ENCODE results near the gene KYAT1. TPM values are rescaled to one million over a fixed set of nuclear protein-coding genes. Genes with fewer than 3 reads are reported as not detected.
"Not testable (repeated sequence)": the region's sequence is repeated elsewhere in the genome, so short reads cannot be mapped to it uniquely, and the experiment has no call there.

The KYAT1 gene
- total RNA-seq, 1 experiment from 2014 or later = 12.7 TPM

DNA sequence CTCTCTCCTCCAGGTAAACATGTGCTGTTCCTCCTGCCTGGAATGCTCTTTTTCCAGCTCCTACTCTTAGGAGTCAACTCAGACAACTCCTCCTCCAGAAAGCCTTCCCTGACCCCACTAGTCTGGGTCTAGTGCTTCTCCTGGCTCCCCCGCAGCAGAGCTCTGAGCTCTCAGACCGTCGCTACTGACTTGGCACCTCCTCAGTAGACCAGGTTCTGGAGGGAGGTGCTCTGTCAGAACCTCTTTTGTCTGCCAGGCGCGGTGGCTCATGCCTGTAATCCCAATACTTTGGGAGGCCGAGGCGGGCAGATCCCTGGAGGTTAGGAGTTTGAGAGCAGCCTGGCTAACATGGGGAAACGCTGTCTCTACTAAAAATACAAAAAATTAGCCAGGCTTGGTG lies 3.6 kb upstream of the KYAT1 start:
- no peak for DNase-seq (ENCODE audit: low read depth)

DNA sequence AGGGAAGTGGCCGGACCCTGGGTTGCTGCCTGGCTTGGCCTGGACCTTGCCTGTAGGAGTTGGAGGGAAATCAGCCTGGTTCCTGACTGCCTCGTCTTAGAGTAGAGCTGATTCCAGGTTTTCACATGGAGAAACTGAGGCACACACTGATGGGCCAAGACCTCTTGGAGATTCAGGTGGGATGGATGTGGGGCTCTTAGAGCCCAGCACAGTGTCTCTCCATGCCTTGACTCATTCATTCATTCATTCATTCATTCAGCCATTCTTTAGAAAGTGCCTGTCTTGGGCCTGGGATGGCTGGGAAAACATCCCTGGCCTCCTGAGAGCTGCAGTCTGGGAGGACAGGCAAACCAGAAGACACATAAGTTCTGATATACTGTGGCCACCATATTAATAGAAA lies 2.4 kb upstream of the KYAT1 start:
- DNase-seq (ENCODE audit: low read depth) = no peak

DNA sequence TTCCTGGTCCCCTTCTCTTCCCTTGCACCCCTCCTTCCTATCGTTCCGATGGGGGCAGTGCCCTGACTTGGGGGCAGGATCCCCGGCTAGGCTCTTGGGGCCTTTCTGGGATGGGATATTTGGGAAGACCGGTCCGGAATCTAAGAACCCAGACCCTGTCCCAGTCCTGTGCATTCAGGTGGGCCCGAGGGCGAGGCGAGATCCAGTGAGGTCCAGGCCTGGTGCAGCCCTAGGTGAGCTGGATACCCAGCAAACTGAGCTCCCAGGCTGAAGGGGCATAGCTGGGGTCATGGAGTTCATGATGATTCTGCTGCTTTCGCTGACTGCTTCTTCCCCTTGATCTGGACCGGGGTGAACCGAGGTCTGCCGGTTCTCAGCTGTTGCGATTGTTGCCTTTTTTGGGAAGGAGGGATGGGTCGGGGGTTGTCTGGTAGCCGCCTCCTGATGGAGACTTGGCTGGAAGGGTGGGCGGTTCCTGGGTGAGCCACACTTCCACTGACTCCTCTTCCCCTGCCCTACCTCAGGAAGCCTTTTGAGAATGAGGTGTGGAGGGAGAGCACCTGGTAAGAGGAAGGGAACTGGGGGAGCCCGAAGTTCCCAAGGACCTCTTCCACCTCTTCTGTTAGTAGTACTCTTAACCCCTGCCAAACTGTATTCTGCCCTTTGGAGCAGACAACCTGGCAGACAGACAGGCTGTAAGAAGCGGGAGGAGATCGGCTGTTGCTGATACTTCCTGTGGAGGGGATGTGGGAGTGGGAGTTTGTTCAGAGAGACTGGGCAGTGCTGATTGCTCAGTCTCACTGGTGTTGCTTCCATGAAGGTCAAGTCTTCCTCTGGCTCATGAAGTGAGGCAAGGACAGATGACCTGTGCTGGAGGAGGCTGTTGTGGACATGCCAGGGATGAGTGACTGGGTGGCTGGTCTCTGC lies 1.2 kb upstream of the KYAT1 start:
- DNase-seq (ENCODE audit: low read depth) = peak; percentile 38

DNA sequence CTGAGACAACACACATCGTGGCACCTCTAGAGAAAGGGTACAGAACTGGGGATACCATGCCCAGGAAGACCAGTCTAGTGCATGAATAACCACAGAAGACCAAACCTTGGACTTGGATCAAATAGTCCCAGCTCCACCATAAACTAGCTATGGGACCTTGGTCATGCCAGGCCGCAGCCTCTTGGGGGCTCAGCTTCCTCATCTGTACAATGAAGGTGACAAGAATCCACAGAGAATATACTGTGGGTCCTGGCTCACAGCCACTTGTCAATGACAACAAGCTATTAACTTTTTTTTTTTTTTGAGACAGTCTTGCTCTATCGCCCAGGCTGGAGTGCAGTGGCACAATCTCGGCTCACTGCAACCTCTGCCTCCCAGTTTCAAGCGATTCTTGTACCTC lies 3.9 kb downstream of the KYAT1 start:
- DNase-seq (ENCODE audit: low read depth) = no peak

DNA sequence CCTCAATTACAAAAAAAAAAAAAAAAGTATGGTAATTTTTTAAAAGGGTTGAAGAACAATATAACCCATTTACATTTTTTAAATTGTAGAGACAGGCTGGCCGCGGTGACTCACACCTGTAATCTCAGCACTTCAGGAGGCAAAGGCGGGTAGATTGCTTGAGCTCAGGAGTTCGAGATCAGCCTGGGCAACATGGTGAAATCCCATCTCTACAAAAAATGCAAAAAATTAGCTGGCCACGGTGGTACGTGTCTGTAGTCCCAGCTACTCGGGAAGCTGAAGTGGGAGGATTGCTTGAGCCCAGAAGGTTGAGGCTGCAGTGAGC lies 10.8 kb downstream of the KYAT1 start:
- not testable (repeated sequence) for DNase-seq (ENCODE audit: low read depth)

DNA sequence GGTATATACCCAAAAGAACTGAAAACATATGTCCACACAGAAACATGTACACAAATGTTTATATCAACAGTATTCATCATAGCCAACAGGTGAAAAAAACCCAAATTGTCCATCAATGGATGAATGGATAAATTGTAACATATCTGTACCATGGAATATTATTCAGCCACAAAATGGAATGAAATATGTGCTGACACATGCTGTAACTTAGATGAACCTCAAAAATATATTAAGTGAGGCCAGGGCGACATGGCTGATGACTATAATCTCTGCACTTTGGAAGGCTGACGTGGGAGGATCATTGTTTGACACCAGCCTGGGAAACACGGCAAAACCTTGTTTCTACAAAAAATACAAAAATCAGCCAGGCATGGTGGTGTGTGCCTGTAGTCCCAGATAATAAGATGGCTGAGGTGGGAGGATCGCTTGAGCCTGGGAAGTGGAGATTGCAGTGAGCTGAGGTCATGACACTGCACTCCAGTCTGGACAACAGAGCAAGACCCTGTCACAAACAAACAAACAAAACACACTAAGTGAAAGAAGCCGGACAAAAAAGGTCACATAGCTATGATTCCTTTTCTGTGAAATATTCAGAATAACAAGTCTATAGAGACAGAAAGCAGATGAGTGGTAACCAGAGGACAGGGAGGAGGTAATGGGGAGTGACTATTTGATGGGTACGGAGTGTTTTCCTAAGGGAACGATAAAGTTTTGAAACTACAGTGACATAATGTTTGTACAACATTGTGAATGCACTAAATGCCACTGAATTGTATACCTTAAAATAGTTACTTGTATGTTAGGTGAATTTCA lies 11.4 kb downstream of the KYAT1 start:
- no peak for DNase-seq (ENCODE audit: low read depth)

DNA sequence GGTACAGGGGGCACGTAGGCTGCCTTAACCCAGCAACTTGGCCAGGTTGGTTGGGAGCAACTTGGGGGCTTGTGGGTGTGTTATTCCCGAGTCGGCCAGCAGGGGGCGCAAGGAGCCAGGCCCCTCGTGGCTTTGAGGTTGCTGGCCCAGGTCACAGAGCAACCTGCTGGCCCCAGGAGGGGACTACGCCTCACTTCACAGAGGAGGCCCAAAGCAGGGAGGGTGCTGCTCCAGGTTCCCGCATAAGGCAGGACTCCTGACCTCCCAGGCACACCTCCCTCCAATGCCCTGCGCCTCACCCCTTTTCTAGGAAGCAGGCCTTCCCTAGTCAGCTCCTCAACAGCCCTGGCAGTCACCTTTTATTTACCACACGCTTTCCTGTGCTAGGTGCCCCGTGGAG lies 18.1 kb downstream of the KYAT1 start:
- peak; percentile 66 for DNase-seq (ENCODE audit: low read depth)

DNA sequence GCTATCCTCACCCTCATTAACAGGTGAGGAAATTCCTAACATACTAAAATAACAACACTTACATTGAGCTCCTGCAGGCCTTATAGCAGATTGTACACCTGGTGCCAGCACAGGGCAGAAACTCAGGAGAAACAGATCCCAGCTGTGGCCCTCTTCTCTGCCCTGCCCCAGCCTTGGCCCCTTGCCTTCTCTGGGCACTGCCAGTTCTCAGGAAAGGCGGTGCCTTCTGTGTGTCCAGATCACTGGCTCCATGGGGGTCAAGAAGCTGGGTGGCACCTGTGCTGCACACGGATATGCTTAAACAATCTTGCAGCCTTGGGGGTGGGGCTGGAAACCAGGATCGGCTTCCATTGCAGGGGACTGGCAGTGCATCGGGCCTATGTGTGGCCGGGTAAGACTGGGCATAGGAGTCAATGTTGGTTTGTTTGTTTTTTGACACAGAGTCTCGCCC lies 19.3 kb downstream of the KYAT1 start:
- no peak for DNase-seq (ENCODE audit: low read depth)

DNA sequence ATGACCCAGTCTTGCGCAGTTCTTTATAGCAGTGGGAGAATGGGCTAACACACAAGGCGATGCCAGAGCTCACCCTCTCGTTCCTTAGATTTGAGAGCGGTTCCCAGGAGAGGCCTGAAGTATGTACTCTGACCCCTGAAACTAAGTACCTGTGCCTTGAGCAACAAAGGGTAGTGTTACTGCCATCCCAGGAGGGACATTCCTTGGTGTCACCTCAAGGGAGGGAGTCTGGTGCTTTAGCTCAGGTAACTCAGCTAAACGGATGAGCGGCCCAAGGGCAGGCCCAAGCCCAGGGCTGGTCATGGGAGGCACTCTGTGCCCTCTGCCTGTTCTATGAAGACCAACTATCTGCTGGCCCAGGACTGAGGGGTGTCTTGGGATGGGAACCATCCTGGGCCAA lies 20.2 kb downstream of the KYAT1 start:
- no peak for DNase-seq (ENCODE audit: low read depth)

DNA sequence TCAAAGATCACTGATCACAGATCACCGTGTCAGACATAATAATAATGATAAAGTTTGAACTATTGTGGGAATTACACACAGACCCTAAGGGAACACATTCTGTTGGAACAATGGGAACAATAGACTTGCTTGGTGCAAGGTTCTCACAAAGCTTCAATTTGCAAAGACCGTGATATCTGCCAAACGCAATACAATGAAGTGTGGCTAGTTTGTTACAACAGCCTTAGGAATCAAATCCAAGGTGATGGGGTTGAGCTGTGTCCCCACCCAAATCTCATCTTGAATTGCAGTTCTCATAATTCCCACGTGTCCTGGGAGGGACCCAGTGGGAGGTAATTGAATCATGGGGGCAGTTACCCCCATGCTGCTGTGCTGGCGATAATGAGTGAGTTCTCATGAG lies 20.8 kb downstream of the KYAT1 start:
- DNase-seq (ENCODE audit: low read depth) = no peak

DNA sequence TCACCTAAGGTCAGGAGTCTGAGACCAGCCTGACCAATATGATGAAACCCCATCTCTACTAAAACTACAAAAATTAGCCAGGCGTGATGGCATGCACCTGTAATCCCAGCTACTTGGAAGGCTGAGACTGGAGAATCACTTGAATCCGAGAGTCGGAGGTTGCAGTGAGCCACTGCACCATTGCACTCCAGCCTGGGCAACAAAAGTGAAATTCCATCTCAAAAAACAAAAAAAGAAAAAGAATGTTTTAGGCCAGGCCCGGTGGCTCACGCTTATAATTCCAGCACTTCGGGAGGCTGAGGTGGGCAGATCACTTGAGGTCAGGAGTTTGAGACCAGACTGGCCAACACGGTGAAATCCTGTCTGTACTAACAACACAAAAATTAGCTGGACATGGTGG lies 23.3 kb downstream of the KYAT1 start:
- DNase-seq (ENCODE audit: low read depth) = not testable (repeated sequence)

DNA sequence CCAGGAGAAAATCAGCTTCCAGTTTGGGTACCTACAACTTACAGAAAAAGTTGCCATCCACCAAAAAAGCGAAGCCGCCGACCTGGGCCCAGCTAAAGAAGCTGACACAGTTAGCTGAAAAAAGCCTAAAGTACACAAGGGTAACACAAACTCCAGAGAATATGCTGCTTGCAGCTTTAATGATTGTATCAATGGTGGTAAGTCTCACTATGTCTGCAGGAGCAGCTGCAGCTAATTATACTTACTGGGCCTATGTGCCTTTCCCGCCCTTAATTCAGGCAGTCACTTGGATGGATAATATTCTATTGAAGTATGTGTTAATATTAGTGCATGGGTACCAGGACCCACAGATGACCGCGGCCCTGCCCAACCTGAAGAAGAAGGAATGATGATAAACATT lies 27.3 kb downstream of the KYAT1 start:
- not testable (repeated sequence) for DNase-seq (ENCODE audit: low read depth)

DNA sequence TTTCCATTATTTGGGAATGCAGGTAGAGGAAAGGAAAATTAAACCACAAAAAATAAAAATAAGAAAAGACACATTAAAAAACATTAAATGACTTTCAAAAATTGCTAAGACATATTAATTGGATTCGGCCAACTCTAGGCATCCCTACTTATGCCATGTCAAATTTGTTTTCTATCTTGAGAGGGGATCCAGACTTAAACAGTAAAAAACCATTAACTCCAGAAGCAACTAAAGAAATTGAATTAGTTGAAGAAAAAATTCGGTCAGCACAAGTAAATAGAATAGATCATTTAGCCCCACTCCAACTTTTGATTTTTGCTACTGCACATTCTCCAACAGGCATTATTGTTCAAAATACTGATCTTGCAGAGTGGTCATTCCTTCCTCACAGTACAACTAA lies 29.1 kb downstream of the KYAT1 start:
- DNase-seq (ENCODE audit: low read depth) = not testable (repeated sequence)

DNA sequence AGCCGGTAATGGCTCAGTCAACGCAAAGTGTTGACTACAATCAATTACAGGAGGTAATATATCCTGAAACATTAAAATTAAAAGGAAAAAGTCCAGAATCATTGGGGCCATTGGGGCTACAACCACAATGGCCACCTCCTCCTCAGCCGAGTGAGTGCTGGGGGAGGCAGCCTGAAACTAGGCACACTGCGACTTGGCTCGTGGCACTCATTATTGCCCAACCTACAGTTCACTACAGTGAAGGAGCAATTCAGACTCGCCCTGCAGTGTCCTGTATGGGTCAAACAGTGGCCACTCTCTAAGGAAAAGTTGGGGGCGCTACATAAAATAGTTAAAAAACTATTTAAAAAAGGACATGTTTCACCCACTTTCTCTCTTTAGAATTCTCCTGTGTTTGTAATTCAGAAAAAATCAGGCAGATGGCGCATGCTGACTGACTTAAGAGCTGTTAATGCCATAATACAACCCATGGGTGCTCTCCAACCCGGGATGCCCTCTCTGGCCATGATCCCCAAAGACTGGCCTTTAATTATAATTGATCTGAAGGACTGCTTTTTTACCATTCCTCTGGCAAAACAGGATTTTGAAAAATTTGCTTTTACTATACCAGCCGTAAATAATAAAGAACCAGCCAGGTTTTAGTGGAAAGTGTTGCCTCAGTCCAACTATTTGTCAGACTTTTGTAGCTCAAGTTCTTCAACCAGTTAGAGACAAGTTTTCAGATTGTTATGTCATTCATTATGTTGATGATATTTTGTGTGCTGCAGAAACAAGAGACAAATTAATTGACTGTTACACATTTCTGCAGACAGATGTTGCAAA lies 29.8 kb downstream of the KYAT1 start:
- DNase-seq (ENCODE audit: low read depth) = peak; percentile 51

DNA sequence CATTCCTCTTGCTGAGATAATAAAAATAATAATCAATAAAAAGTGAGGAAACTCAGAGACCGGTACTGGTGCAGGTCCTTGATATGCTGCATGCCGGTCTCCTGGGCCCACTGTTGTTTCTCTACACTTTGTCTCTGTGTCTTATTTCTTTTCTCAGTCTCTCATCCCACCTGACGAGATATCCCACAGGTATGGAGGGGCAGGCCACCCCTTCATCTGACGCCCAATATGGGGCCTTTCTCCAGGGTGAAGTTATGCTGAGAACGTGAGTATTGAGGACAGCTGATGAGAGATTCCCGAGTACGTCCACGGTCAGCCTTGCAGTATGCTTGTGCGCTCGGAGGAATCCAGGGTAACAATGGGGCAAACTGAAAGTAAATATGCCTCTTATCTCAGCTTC lies 30.7 kb downstream of the KYAT1 start:
- not testable (repeated sequence) for DNase-seq (ENCODE audit: low read depth)

DNA sequence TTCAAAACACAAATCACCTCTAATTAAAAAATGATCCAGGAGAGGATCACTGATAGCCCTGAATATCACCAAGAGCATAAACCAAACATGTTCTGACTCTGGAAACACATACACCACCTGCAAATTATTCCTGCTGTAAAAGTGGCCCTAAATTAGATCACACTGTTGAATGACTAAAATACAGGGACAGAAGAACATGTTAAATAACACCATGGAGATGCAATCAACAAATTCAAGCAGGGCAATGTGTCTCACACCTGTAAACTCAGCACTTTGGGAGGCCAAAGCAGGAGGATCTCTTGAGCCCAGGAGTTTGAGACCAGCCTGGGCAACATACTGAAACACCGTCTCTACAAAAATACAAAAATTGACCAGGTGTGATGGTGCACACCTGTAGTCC lies 33.9 kb downstream of the KYAT1 start:
- no peak for DNase-seq (ENCODE audit: low read depth)

DNA sequence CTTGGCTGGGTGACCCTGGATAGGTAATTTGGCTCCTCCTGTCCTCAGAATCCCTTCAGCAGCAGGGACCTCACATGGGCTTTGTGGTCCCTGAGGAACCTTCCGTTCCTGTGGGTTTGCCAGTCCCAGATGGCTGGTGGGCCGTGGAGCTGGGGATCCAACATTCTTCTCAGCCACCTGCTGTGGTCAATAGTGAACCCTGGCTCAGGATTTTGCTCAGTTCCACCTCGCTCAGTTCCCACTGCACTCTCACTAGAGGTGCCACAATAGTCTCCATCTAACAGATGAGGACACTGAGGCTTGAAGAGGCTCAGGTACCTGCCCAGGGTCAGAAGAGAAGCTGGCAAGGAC lies 35.1 kb downstream of the KYAT1 start:
- no peak for DNase-seq (ENCODE audit: low read depth)

DNA sequence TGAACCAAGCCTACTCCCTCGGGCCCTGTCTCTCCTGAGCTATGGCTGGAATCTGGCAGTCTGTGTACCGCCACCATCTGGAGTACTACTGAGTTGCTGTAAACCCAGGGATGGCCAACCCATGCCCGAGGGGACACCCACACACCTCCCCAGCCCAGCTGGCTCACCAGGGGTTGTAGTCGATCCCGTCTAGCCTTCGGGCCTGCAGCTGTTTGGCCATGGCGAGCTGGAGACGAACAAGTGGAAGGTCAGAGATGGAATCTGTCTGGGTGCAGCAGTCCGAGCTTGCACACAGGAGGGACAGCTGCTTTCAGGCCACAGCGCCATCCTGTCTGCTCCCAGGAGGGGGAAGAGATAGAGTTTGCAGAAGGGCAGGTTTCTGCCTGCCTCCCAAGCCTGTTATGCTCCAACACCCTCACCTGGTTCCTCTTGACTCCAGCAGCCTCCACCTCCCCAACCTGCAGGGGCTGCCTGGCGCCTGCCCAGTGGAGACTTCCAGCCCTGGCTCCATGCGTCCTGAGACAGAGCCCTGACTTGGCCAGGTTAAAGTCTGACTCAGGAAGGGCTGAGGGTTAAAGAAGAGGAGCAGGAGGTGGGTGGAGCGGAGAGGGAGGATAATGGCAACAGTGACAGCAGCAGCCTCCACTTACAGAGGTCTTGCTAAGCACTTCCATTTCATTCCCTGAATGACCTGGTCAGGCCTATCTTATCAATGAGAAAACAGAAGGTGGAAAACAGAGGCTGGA lies 36.4 kb downstream of the KYAT1 start:
- DNase-seq (ENCODE audit: low read depth) = no peak

DNA sequence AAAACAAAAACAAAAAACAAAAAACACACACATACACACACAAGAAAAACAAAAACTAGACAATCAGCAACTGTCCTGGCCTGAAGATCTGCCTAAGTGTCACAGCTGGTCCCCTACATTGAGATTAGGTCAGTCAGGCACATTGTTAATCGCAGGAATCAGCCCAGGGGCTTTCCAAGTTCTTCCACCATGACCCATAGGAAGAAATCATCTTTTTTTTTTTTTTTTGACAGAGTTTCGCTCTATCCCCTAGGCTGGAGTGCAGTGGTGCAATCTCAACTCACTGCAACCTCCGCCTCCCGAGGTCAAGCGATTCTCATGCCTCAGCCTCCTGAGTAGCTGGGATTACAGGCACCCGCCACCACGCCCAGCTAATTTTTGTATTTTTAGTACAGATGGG lies 38.6 kb downstream of the KYAT1 start:
- not testable (repeated sequence) for DNase-seq (ENCODE audit: low read depth)

DNA sequence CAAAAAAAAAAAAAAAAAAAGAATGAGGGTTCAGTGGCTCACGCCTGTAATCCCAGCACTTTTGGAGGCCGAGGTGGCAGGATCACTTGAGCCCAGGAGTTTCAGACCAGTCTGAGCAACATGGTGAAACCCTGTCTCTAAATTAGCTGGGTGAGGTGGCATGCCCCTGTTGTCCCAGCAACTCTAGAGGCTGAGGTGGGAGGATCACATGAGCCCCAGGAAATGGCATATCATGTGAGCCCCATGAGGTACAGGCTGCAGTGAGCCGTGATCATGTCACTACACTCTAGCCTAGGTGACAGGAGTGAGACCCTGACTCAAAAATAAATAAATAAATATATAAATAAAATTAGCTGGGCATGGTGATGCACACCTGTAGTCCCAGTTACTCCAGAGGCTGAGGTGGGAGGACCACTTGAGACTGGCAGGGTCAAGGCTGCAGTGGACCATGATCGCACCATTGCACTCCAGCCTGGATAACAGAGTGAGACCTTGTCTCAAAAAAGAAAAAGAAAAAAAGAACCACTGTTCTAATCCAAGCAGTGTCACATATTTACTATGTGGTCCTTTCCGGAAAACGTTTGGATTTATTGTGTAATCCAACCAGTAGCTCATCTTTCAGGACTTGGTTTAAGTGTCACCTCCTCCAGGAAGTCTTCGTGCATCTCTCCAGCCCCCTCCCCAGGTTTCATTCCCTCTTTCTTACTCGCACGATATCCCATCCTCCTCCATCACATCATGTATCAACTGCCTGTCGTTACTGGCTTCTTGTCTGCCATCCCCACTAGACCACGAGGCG lies 39.9 kb downstream of the KYAT1 start:
- no peak for DNase-seq (ENCODE audit: low read depth)

DNA sequence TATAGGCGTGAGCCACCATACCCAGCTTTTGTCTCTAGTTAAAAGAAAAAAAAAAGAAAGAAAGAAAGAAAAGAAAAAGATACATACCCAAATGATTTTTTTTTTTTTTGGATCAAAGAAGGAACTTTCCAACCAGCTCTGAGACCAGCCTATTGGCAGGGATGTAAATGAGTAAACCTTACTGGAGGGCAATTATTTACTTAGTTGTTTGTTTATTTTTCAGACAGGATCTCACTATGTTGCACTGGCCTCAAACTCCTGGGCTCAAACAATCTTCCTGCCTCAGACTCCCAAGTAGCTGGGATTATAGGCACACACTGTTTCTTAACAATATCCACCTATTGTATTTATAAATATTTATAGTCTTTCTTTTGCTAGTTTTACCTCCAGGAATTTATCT lies 41.2 kb downstream of the KYAT1 start:
- DNase-seq (ENCODE audit: low read depth) = no peak

All from M059J (cell line).